Neural progenitor cell (in vitro differentiated cells): Measurements from ENCODE around the gene C12orf42.

ENCODE experiments used
- EZH2 ChIP-seq: fragments of 200-600 bp; sonication (generic); IDR thresholded peaks from 2 replicates; pipeline ENCODE4 v1.6.1; 2017; ENCODE audit warnings: antibody characterized with exemption, mild to moderate bottlenecking, moderate library complexity
- EZH2phosphoT487 ChIP-seq: fragments of 200-600 bp; sonication (generic); IDR thresholded peaks from 2 replicates; pipeline ENCODE4 v1.6.1; 2017; ENCODE audit warnings: antibody characterized with exemption
- TF ChIP-seq, protein P1 (sequence below): fragments of 200-600 bp; sonication (generic); IDR thresholded peaks from 2 replicates; pipeline ENCODE4 v1.5.1; 2017; ENCODE audit warnings: antibody characterized with exemption, mild to moderate bottlenecking

DNA sequence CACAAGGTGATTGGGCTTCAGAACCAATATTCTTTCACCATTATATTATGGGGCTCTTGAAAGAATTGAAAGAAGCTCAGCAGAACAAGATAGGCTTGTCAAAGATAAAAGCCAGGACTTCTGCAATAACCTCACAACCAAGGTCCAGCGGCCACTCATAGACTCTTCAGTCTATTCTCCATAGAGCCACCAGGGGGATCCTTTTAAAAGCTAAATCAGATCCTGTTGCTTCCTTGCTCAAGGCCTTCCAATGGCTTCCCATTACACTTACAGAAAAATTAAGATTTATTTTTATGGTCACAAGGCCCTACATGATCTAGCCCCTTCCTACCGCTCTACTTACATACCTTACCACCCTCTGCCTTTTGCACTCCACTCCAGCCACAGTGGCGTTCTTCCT is 169.6 kb downstream of the C12orf42 start:
- TF ChIP-seq, protein P1, sequence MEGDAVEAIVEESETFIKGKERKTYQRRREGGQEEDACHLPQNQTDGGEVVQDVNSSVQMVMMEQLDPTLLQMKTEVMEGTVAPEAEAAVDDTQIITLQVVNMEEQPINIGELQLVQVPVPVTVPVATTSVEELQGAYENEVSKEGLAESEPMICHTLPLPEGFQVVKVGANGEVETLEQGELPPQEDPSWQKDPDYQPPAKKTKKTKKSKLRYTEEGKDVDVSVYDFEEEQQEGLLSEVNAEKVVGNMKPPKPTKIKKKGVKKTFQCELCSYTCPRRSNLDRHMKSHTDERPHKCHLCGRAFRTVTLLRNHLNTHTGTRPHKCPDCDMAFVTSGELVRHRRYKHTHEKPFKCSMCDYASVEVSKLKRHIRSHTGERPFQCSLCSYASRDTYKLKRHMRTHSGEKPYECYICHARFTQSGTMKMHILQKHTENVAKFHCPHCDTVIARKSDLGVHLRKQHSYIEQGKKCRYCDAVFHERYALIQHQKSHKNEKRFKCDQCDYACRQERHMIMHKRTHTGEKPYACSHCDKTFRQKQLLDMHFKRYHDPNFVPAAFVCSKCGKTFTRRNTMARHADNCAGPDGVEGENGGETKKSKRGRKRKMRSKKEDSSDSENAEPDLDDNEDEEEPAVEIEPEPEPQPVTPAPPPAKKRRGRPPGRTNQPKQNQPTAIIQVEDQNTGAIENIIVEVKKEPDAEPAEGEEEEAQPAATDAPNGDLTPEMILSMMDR, result peak; percentile 60
- TF ChIP-seq EZH2phosphoT487, result no peak
- no peak for TF ChIP-seq EZH2
